WTC11 (cell line): ENCODE data around the gene SMCO2. TPM values are rescaled to one million over a fixed set of nuclear protein-coding genes. Genes with fewer than 3 reads are reported as not detected.

Source experiments
- ATAC-seq: fragments of 200-7000 bp; cut with Tn5 transposase; 2 replicates; pipeline ENCODE4 v1.10.0; 2021; ENCODE audit warnings: mild to moderate bottlenecking, moderate library complexity
- CTCF ChIA-PET: fragments of 300-600 bp; sonication (Branson Sonifier 250); formaldehyde crosslinking; loops from one replicate; lab custom pipeline; 2021; ENCODE audit warnings: antibody characterized with exemption; lab: Charles Lee
- POLR2A ChIA-PET: fragments of 350-600 bp; sonication (Branson Sonifier 250); formaldehyde crosslinking; loops from one replicate; lab custom pipeline; 2021; ENCODE audit warnings: antibody characterized with exemption; lab: Charles Lee
- DNase-seq: peaks from one replicate; pipeline ENCODE4 v3.0.0; 2021; ENCODE audit warnings: low spot score
- H3K27ac Mint-ChIP-seq: 2 replicates; pipeline ENCODE4 v1.8.0; 2021; ENCODE audit warnings: mixed read lengths
- H3K27me3 Mint-ChIP-seq: 2 replicates; pipeline ENCODE4 v1.8.0; 2021; ENCODE audit warnings: low read depth, mild to moderate bottlenecking, moderate library complexity, mixed read lengths
- H3K36me3 Mint-ChIP-seq: 2 replicates; pipeline ENCODE4 v1.8.0; 2021; ENCODE audit warnings: mixed read lengths
- H3K4me1 Mint-ChIP-seq: 2 replicates; pipeline ENCODE4 v1.8.0; 2022; ENCODE audit warnings: mixed read lengths
- H3K4me3 Mint-ChIP-seq: 2 replicates; pipeline ENCODE4 v1.8.0; 2021; ENCODE audit warnings: mild to moderate bottlenecking, moderate library complexity, mixed read lengths
- H3K9me3 Mint-ChIP-seq: 2 replicates; pipeline ENCODE4 v1.8.0; 2021; ENCODE audit warnings: mixed read lengths
- ATF6 ChIP-seq: sonication (generic); formaldehyde crosslinking; IDR thresholded peaks from 2 replicates; pipeline ENCODE4 v1.8.1; 2023; ENCODE audit warnings: mild to moderate bottlenecking, missing genetic modification reagents
- CBFB ChIP-seq: sonication (generic); formaldehyde crosslinking; IDR thresholded peaks from 2 replicates; pipeline ENCODE4 v1.8.1; 2022; ENCODE audit warnings: mild to moderate bottlenecking, low read depth, missing genetic modification reagents
- ERG ChIP-seq: fragments of 250-450 bp; sonication (Bioruptor Pico); IDR thresholded peaks from 2 replicates; pipeline ENCODE4 v1.8.0; 2021; ENCODE audit warnings: mild to moderate bottlenecking
- FOXJ3 ChIP-seq: sonication (generic); formaldehyde crosslinking; IDR thresholded peaks from 2 replicates; pipeline ENCODE4 v1.9.0; 2021; ENCODE audit warnings: missing genetic modification reagents, mild to moderate bottlenecking, borderline replicate concordance
- FOXP1 ChIP-seq: sonication (generic); formaldehyde crosslinking; IDR thresholded peaks from 2 replicates; pipeline ENCODE4 v1.8.0; 2022; ENCODE audit warnings: missing genetic modification reagents, mild to moderate bottlenecking, moderate library complexity, borderline replicate concordance
- JAZF1 ChIP-seq: fragments of 250-450 bp; sonication (Bioruptor Pico); IDR thresholded peaks from 2 replicates; pipeline ENCODE4 v1.9.0; 2021; ENCODE audit warnings: moderate library complexity, mild to moderate bottlenecking, inconsistent platforms
- MAX ChIP-seq: sonication (generic); formaldehyde crosslinking; IDR thresholded peaks from 2 replicates; pipeline ENCODE4 v1.8.0; 2022; ENCODE audit warnings: mild to moderate bottlenecking, missing genetic modification reagents
- NFATC4 ChIP-seq: fragments of 250-450 bp; sonication (Bioruptor Pico); IDR thresholded peaks from 2 replicates; pipeline ENCODE4 v1.9.0; 2021; ENCODE audit warnings: mild to moderate bottlenecking
- OVOL2 ChIP-seq: fragments of 250-450 bp; sonication (Bioruptor Pico); IDR thresholded peaks from 2 replicates; pipeline ENCODE4 v1.9.0; 2021; ENCODE audit warnings: mild to moderate bottlenecking, borderline replicate concordance
- PRDM15 ChIP-seq: sonication (generic); formaldehyde crosslinking; IDR thresholded peaks from 2 replicates; pipeline ENCODE4 v1.8.0; 2022; ENCODE audit warnings: missing genetic modification reagents
- RELA ChIP-seq: sonication (generic); formaldehyde crosslinking; IDR thresholded peaks from 2 replicates; pipeline ENCODE4 v1.8.1; 2022; ENCODE audit warnings: missing genetic modification reagents, mild to moderate bottlenecking, borderline replicate concordance
- TEAD1 ChIP-seq: sonication (generic); formaldehyde crosslinking; IDR thresholded peaks from 2 replicates; pipeline ENCODE4 v1.8.0; 2022; ENCODE audit warnings: mild to moderate bottlenecking, missing genetic modification reagents
- ZNF232 ChIP-seq: sonication (generic); formaldehyde crosslinking; IDR thresholded peaks from 2 replicates; pipeline ENCODE4 v1.8.0; 2022; ENCODE audit warnings: mild to moderate bottlenecking, missing genetic modification reagents
- ZNF281 ChIP-seq: sonication (generic); formaldehyde crosslinking; IDR thresholded peaks from 2 replicates; pipeline ENCODE4 v1.8.0; 2023; ENCODE audit warnings: mild to moderate bottlenecking, missing genetic modification reagents
- total RNA-seq: library from RNA; stranded (reverse); gene quantifications from 3 replicates; pipeline ENCODE4 v1.2.3, GENCODE V29; 2021
- TF ChIP-seq, protein P1 (sequence below): fragments of 250-450 bp; sonication (Bioruptor Pico); IDR thresholded peaks from 2 replicates; pipeline ENCODE4 v1.9.0; 2021; ENCODE audit warnings: mild to moderate bottlenecking
- TF ChIP-seq, protein P2 (sequence below): sonication (generic); formaldehyde crosslinking; IDR thresholded peaks from 2 replicates; pipeline ENCODE4 v1.8.0; 2022; ENCODE audit warnings: mild to moderate bottlenecking, missing genetic modification reagents

The SMCO2 gene
- total RNA-seq, 1 experiment from 2014 or later, result 0.52 TPM

GRCh38 chr12:27412047-27412446, 34.5 kb upstream of the SMCO2 start:
- H3K27me3 Mint-ChIP-seq, result no peaks in the 10 kb centered on the region
- no peak overlapping the region for H3K4me3 Mint-ChIP-seq
- H3K9me3 Mint-ChIP-seq, result peaks cover 14% of the 10 kb centered on the region
- no peak for TF ChIP-seq ERG
- TF ChIP-seq, protein P1, sequence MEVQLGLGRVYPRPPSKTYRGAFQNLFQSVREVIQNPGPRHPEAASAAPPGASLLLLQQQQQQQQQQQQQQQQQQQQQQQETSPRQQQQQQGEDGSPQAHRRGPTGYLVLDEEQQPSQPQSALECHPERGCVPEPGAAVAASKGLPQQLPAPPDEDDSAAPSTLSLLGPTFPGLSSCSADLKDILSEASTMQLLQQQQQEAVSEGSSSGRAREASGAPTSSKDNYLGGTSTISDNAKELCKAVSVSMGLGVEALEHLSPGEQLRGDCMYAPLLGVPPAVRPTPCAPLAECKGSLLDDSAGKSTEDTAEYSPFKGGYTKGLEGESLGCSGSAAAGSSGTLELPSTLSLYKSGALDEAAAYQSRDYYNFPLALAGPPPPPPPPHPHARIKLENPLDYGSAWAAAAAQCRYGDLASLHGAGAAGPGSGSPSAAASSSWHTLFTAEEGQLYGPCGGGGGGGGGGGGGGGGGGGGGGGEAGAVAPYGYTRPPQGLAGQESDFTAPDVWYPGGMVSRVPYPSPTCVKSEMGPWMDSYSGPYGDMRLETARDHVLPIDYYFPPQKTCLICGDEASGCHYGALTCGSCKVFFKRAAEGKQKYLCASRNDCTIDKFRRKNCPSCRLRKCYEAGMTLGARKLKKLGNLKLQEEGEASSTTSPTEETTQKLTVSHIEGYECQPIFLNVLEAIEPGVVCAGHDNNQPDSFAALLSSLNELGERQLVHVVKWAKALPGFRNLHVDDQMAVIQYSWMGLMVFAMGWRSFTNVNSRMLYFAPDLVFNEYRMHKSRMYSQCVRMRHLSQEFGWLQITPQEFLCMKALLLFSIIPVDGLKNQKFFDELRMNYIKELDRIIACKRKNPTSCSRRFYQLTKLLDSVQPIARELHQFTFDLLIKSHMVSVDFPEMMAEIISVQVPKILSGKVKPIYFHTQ (CRISPR knock-in tag), result no peak
- TF ChIP-seq JAZF1, result no peak
- TF ChIP-seq MAX (CRISPR knock-in tag), result no peak
- TF ChIP-seq CBFB (CRISPR knock-in tag), result no peak
- TF ChIP-seq ZNF281, result no peak
- no peak for TF ChIP-seq OVOL2 (CRISPR knock-in tag)
- TF ChIP-seq, protein P2, sequence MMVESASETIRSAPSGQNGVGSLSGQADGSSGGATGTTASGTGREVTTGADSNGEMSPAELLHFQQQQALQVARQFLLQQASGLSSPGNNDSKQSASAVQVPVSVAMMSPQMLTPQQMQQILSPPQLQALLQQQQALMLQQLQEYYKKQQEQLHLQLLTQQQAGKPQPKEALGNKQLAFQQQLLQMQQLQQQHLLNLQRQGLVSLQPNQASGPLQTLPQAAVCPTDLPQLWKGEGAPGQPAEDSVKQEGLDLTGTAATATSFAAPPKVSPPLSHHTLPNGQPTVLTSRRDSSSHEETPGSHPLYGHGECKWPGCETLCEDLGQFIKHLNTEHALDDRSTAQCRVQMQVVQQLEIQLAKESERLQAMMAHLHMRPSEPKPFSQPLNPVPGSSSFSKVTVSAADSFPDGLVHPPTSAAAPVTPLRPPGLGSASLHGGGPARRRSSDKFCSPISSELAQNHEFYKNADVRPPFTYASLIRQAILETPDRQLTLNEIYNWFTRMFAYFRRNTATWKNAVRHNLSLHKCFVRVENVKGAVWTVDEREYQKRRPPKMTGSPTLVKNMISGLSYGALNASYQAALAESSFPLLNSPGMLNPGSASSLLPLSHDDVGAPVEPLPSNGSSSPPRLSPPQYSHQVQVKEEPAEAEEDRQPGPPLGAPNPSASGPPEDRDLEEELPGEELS (CRISPR knock-in tag), result no peak
- TF ChIP-seq TEAD1 (CRISPR knock-in tag), result no peak
- no peak for TF ChIP-seq NFATC4 (CRISPR knock-in tag)
- TF ChIP-seq FOXP1, result no peak
- TF ChIP-seq ATF6, result no peak
- no peak for TF ChIP-seq FOXJ3 (CRISPR knock-in tag)
- ChIA-PET POLR2A (no interaction called here), CTCF (no interaction called here)
- no peak overlapping the region for H3K27ac Mint-ChIP-seq
- no peaks in the 10 kb centered on the region for H3K4me1 Mint-ChIP-seq
- no peak for DNase-seq
- H3K36me3 Mint-ChIP-seq, result peaks cover 9% of the 10 kb centered on the region
- no peak for ATAC-seq

DNA sequence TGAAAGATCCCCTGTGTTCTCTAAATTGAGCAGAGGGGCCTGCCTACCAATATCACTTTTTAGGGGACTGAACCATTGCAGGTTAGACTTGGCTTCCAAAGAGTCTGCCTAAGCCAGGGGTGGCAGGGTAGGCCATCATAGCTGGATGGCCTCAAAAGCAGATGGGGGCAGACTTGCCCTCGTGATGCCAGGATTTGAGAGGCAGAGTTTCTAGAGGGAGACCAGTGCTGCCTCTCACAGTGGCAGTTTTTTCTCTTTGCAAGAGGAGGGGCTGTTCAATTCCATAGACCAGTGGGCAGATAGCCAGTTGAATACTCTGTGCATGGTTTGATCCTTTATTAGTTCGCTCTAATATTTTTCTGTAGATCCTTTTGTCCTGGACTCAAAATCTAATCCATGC, 23.8 kb upstream of the SMCO2 start:
- ATAC-seq, result peak; percentile 60
- CTCF ChIA-PET, result no interaction called here
- Mint-ChIP-seq H3K36me3 (peaks cover 13% of the 10 kb centered on the region), H3K9me3 (no peaks in the 10 kb centered on the region), H3K27ac (no peak overlapping the region), H3K4me3 (no peak overlapping the region), H3K27me3 (no peaks in the 10 kb centered on the region), H3K4me1 (no peaks in the 10 kb centered on the region)
- DNase-seq, result no peak
- POLR2A ChIA-PET, result no interaction called here
- no peak for TF ChIP-seq PRDM15 (CRISPR knock-in tag)
- no peak for TF ChIP-seq FOXP1
- TF ChIP-seq ZNF232, result no peak
- TF ChIP-seq NFATC4 (CRISPR knock-in tag), result no peak
- no peak for TF ChIP-seq RELA (CRISPR knock-in tag)
